SK-N-SH treated with all-trans-retinoic acid at 6 μM for 48 hours (cell line): ENCODE measurements around the gene ZNF343.

ENCODE experiments used
- ATAC-seq: fragments of 200-7000 bp; cut with Tn5 transposase; 3 replicates; pipeline ENCODE4 v1.9.1; 2020; ENCODE audit warnings: mild to moderate bottlenecking, moderate library complexity
- ARNTL ChIP-seq: fragments of 450-650 bp; formaldehyde crosslinking; IDR thresholded peaks from 2 replicates; pipeline ENCODE4 v1.5.0; 2020; ENCODE audit warnings: low read depth, mild to moderate bottlenecking, moderate library complexity, borderline replicate concordance
- BACH2 ChIP-seq: fragments of 250-450 bp; sonication (Bioruptor Pico); IDR thresholded peaks from 2 replicates; pipeline ENCODE4 v1.9.0; 2021; ENCODE audit warnings: mild to moderate bottlenecking, borderline replicate concordance
- CSDC2 ChIP-seq: fragments of 250-450 bp; sonication (Bioruptor Pico); IDR thresholded peaks from 2 replicates; pipeline ENCODE4 v1.5.0; 2020; ENCODE audit warnings: mild to moderate bottlenecking, moderate library complexity
- CSRNP3 ChIP-seq: fragments of 250-450 bp; sonication (Bioruptor Pico); IDR thresholded peaks from 2 replicates; pipeline ENCODE4 v1.5.1; 2021; ENCODE audit warnings: mild to moderate bottlenecking, moderate library complexity
- ESRRG ChIP-seq: fragments of 250-450 bp; sonication (Bioruptor Pico); IDR thresholded peaks from 2 replicates; pipeline ENCODE4 v1.6.1; 2021; ENCODE audit warnings: mild to moderate bottlenecking
- GLIS3 ChIP-seq: fragments of 250-450 bp; sonication (Bioruptor Pico); IDR thresholded peaks from 2 replicates; pipeline ENCODE4 v1.5.0; 2020; ENCODE audit warnings: mild to moderate bottlenecking, moderate library complexity
- ISL1 ChIP-seq: fragments of 250-450 bp; sonication (Bioruptor Pico); IDR thresholded peaks from 2 replicates; pipeline ENCODE4 v2.1.2; 2022; ENCODE audit warnings: mild to moderate bottlenecking, moderate library complexity
- OSR1 ChIP-seq: fragments of 250-450 bp; sonication (Bioruptor Pico); IDR thresholded peaks from 2 replicates; pipeline ENCODE4 v1.8.0; 2022; ENCODE audit warnings: moderate library complexity, mild to moderate bottlenecking, inconsistent platforms
- PATZ1 ChIP-seq: fragments of 250-450 bp; sonication (Bioruptor Pico); IDR thresholded peaks from 2 replicates; pipeline ENCODE4 v1.8.0; 2020; ENCODE audit warnings: mild to moderate bottlenecking, moderate library complexity, borderline replicate concordance
- PPARA ChIP-seq: fragments of 250-450 bp; sonication (Bioruptor Pico); IDR thresholded peaks from 2 replicates; pipeline ENCODE4 v1.5.0; 2020; ENCODE audit warnings: mild to moderate bottlenecking, borderline replicate concordance
- RARB ChIP-seq: fragments of 250-450 bp; sonication (Bioruptor Pico); IDR thresholded peaks from 2 replicates; pipeline ENCODE4 v1.8.0; 2021; ENCODE audit warnings: mild to moderate bottlenecking, moderate library complexity
- SNAI2 ChIP-seq: fragments of 250-450 bp; sonication (Bioruptor Pico); IDR thresholded peaks from 2 replicates; pipeline ENCODE4 v1.5.0; 2020; ENCODE audit warnings: mild to moderate bottlenecking, moderate library complexity
- TCF4 ChIP-seq: fragments of 250-450 bp; sonication (Bioruptor Pico); IDR thresholded peaks from 2 replicates; pipeline ENCODE4 v1.8.0; 2021; ENCODE audit warnings: mild to moderate bottlenecking, moderate library complexity, borderline replicate concordance
- TOX ChIP-seq: fragments of 250-450 bp; sonication (Bioruptor Pico); IDR thresholded peaks from 2 replicates; pipeline ENCODE4 v1.8.0; 2021; ENCODE audit warnings: mild to moderate bottlenecking, moderate library complexity, borderline replicate concordance
- ZC3H10 ChIP-seq: fragments of 250-450 bp; sonication (Bioruptor Pico); IDR thresholded peaks from 2 replicates; pipeline ENCODE4 v1.5.1; 2021; ENCODE audit warnings: mild to moderate bottlenecking, moderate library complexity
- ZFP3 ChIP-seq: fragments of 250-450 bp; sonication (Bioruptor Pico); IDR thresholded peaks from 2 replicates; pipeline ENCODE4 v1.5.0; 2020; ENCODE audit warnings: mild to moderate bottlenecking, moderate library complexity
- ZFP30 ChIP-seq: fragments of 450-650 bp; formaldehyde crosslinking; IDR thresholded peaks from 2 replicates; pipeline ENCODE4 v1.5.0; 2022; ENCODE audit warnings: mild to moderate bottlenecking, moderate library complexity
- ZNF565 ChIP-seq: fragments of 450-650 bp; formaldehyde crosslinking; conservative IDR thresholded peaks from 2 replicates; pipeline ENCODE4 v1.5.0; 2020; ENCODE audit warnings: low read depth, mild to moderate bottlenecking, moderate library complexity
- ZNF70 ChIP-seq: fragments of 450-650 bp; formaldehyde crosslinking; IDR thresholded peaks from 2 replicates; pipeline ENCODE4 v1.5.0; 2020; ENCODE audit warnings: mild to moderate bottlenecking, moderate library complexity
- ZNF8 ChIP-seq: fragments of 450-650 bp; formaldehyde crosslinking; IDR thresholded peaks from 2 replicates; pipeline ENCODE4 v1.5.0; 2020; ENCODE audit warnings: mild to moderate bottlenecking, moderate library complexity
- TF ChIP-seq, protein P1 (sequence below): fragments of 250-450 bp; sonication (Bioruptor Pico); IDR thresholded peaks from 2 replicates; pipeline ENCODE4 v1.5.1; 2020; ENCODE audit warnings: low read depth, mild to moderate bottlenecking, moderate library complexity
- TF ChIP-seq, protein P2 (sequence below): fragments of 250-450 bp; sonication (Bioruptor Pico); IDR thresholded peaks from 2 replicates; pipeline ENCODE4 v1.5.0; 2020; ENCODE audit warnings: mild to moderate bottlenecking, moderate library complexity
- TF ChIP-seq, protein P3 (sequence below): fragments of 250-450 bp; sonication (Bioruptor Pico); IDR thresholded peaks from 2 replicates; pipeline ENCODE4 v1.8.0; 2021; ENCODE audit warnings: low read depth, mild to moderate bottlenecking, moderate library complexity, borderline replicate concordance

ZNF343 gene

DNA sequence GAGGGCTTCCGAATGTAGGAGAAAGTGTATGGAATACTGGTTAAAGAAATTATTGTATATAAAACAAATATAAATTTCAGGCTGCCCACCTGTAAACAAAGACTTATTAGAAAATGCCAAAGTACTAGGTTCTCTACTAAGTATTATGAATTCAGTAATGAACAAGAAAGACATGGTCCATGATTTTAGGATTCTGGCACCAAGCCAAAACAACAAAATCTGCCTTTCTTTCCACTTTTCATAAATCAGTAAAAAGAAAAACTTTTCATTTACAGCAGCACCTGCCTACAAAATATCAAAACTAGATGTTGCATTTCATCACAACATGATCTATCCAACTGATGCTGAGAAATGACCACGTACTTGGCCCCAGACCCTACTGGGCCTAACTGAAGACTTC lies 23.6 kb downstream of the ZNF343 start:
- no peak for TF ChIP-seq ZNF8
- no peak for TF ChIP-seq ZFP3 (CRISPR knock-in tag)
- no peak for TF ChIP-seq TOX (CRISPR knock-in tag)
- TF ChIP-seq ZFP30 (CRISPR knock-in tag) = no peak
- TF ChIP-seq, protein P1, sequence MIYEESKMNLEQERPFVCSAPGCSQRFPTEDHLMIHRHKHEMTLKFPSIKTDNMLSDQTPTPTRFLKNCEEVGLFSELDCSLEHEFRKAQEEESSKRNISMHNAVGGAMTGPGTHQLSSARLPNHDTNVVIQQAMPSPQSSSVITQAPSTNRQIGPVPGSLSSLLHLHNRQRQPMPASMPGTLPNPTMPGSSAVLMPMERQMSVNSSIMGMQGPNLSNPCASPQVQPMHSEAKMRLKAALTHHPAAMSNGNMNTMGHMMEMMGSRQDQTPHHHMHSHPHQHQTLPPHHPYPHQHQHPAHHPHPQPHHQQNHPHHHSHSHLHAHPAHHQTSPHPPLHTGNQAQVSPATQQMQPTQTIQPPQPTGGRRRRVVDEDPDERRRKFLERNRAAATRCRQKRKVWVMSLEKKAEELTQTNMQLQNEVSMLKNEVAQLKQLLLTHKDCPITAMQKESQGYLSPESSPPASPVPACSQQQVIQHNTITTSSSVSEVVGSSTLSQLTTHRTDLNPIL (CRISPR knock-in tag) = no peak
- TF ChIP-seq RARB (CRISPR knock-in tag) = no peak
- TF ChIP-seq SNAI2 (CRISPR knock-in tag) = no peak
- TF ChIP-seq GLIS3 (CRISPR knock-in tag) = no peak
- TF ChIP-seq TCF4 (CRISPR knock-in tag) = no peak
- no peak for TF ChIP-seq PPARA (CRISPR knock-in tag)
- TF ChIP-seq PATZ1 (CRISPR knock-in tag) = no peak
- TF ChIP-seq CSRNP3 (CRISPR knock-in tag) = no peak
- TF ChIP-seq CSDC2 (CRISPR knock-in tag) = no peak
- TF ChIP-seq ZC3H10 = no peak
- TF ChIP-seq, protein P2, sequence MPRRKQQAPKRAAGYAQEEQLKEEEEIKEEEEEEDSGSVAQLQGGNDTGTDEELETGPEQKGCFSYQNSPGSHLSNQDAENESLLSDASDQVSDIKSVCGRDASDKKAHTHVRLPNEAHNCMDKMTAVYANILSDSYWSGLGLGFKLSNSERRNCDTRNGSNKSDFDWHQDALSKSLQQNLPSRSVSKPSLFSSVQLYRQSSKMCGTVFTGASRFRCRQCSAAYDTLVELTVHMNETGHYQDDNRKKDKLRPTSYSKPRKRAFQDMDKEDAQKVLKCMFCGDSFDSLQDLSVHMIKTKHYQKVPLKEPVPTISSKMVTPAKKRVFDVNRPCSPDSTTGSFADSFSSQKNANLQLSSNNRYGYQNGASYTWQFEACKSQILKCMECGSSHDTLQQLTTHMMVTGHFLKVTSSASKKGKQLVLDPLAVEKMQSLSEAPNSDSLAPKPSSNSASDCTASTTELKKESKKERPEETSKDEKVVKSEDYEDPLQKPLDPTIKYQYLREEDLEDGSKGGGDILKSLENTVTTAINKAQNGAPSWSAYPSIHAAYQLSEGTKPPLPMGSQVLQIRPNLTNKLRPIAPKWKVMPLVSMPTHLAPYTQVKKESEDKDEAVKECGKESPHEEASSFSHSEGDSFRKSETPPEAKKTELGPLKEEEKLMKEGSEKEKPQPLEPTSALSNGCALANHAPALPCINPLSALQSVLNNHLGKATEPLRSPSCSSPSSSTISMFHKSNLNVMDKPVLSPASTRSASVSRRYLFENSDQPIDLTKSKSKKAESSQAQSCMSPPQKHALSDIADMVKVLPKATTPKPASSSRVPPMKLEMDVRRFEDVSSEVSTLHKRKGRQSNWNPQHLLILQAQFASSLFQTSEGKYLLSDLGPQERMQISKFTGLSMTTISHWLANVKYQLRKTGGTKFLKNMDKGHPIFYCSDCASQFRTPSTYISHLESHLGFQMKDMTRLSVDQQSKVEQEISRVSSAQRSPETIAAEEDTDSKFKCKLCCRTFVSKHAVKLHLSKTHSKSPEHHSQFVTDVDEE (CRISPR knock-in tag) = no peak
- no peak for TF ChIP-seq ZNF70
- no peak for TF ChIP-seq ESRRG (CRISPR knock-in tag)
- ATAC-seq = no peak

DNA sequence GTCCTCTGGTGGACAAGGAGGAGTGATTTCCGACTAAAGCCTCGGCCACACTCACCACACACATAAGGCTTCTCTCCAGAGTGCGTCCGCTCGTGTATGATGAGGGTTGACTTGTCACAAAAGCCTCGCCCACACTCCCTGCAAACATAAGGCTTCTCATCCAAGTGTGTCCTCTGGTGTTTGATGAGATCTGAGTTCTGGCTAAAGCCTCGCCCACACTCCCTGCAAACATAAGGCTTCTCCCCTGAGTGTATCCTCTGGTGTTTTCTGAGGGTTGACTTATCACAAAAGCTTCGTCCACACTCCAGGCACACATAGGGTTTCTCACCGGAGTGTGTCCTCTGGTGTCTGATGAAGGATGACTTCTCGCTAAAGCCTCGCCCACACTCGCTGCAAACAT lies 25.2 kb downstream of the ZNF343 start:
- TF ChIP-seq SNAI2 (CRISPR knock-in tag) (no peak), ISL1 (no peak), ZFP30 (CRISPR knock-in tag) (no peak), BACH2 (no peak), TCF4 (CRISPR knock-in tag) (no peak), CSDC2 (CRISPR knock-in tag) (no peak), ESRRG (CRISPR knock-in tag) (no peak), ZNF8 (no peak), OSR1 (no peak), ARNTL (CRISPR knock-in tag) (no peak), GLIS3 (CRISPR knock-in tag) (no peak), TOX (CRISPR knock-in tag) (no peak)
- TF ChIP-seq, protein P3, sequence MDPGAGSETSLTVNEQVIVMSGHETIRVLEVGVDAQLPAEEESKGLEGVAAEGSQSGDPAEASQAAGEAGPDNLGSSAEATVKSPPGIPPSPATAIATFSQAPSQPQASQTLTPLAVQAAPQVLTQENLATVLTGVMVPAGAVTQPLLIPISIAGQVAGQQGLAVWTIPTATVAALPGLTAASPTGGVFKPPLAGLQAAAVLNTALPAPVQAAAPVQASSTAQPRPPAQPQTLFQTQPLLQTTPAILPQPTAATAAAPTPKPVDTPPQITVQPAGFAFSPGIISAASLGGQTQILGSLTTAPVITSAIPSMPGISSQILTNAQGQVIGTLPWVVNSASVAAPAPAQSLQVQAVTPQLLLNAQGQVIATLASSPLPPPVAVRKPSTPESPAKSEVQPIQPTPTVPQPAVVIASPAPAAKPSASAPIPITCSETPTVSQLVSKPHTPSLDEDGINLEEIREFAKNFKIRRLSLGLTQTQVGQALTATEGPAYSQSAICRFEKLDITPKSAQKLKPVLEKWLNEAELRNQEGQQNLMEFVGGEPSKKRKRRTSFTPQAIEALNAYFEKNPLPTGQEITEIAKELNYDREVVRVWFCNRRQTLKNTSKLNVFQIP (CRISPR knock-in tag) = no peak
- ATAC-seq = no peak

DNA sequence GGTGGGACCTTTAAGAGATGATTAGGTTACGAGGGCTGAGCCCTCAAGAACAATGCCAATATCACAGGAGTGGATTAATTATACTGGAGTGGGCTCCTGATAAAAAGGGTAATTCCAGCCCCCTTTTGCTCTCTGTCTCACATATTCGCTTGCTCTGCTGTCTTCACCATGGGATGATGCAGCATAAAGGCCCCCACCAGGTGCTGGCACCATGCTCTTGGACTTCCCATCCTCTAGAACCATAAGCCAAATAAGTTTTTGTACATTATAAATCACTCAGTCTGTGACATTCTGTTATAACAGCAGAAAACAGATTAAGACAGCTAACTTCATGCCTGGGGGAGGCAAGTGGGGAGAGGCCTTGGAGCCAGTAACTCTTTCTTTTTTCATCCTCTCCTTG lies 28.3 kb downstream of the ZNF343 start:
- no peak for ATAC-seq
- TF ChIP-seq ZNF565 (CRISPR knock-in tag) (no peak), TCF4 (CRISPR knock-in tag) (no peak), ARNTL (CRISPR knock-in tag) (no peak), ISL1 (no peak), ZFP3 (CRISPR knock-in tag) (no peak), PATZ1 (CRISPR knock-in tag) (no peak), TOX (CRISPR knock-in tag) (no peak), BACH2 (no peak), GLIS3 (CRISPR knock-in tag) (no peak), ZC3H10 (no peak), CSRNP3 (CRISPR knock-in tag) (no peak), RARB (CRISPR knock-in tag) (no peak), OSR1 (no peak), ESRRG (CRISPR knock-in tag) (no peak), ZNF70 (no peak)
- TF ChIP-seq, protein P1 (CRISPR knock-in tag) = no peak
